ENCODE data around the gene CCNG2.

Gene CCNG2

DNA sequence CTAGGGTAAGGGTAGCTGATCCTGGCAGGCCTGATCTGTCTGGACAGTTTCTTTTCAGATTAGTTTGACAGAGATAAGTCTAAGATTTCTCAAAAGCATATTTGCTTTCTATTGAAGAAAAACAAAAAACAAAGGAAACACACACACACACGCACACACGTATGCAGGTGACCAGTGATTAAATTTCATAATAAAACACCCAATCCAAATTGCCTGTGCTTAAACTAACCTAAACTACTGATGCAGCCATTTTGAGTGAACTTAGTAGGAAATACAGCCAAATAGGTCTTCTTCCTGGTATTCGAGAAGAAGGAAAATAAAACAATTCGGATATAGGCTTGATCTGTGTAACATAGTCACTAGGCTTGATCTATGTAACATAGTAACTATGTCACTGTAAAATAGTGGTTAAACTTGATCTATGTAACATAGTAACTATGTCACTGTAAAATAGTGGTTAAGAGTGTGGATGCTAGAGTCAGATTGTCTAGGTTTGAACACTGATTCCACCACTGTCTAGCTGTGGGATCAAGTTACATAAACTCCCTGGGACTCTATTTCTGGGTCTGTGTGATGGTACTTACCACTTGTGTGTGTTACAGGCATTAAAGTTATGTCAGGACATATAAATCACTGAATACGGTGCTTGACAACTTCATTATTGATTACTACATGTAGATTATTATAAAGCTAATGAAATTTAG lies 9.8 kb upstream of the CCNG2 start:
- DNase-seq = no peak

GRCh38 chr4:77148078-77148477 lies 8.9 kb upstream of the CCNG2 start:
- no peak for ATAC-seq
- no peak for DNase-seq

More for the DNA sequence above, 9.8 kb upstream of the CCNG2 start:
- no peak for ATAC-seq

DNA sequence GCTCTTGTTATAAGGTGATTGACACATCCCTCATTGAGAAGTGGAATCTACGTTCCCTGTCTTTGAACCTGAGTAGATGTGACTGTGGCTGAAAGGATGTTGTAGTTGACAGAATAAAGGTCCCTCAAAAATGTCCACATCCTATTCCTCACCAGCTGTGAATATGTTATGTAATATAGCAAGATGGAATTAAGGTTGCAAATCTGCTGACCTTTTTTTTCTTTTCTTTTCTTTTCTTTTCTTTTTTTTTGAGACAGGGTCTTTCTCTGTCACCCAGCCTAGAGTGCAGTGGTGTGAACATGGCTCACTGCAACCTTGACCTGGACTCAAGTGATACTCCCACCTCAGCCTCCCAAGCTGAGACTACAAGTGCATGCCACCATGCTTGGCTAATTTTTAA lies 7.2 kb upstream of the CCNG2 start:
- no peak for ATAC-seq
- DNase-seq = no peak

DNA sequence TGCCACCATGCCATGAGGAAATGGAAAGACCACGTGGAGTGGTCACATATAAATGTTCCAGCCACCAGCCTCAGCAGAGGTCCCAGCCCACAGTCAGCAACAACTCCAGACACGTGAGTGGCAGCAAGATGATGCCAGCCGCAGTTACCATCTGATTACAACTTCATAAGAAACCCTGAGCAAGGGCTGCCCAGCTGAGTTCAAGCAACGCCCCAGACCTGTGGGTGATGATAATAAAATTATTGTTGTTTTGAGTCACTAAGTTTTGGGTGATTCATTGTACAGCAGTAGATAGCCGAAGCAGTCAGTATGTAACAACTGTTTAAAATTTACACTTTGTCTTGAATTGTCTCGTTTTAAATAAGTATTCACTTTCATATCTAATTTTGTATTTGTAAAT lies 5.8 kb upstream of the CCNG2 start:
- peak; percentile 21 for ATAC-seq
- DNase-seq = no peak

GRCh38 chr4:77152421-77152820 lies 4.6 kb upstream of the CCNG2 start:
- no peak for ATAC-seq
- no peak for DNase-seq

DNA sequence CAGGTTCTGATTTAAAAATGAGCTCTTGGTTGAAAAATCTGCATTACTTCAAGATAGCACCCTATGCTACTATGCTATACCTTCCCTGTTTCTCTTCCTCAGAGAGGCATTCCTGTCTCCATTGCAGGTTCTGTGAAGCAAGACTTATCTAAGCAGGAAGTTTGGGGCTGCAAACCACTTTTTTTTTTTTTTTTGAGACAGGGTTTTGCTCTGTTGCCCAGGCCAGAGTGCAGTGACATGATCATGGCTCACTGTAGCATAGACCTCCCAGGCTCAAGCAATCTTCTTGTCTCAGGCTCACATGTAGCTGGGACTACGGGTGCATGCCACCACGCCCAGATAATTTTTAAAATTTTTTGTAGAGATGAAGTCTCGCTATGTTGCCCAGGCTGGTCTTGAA lies 4.0 kb upstream of the CCNG2 start:
- DNase-seq (no peak), ATAC-seq (no peak)

DNA sequence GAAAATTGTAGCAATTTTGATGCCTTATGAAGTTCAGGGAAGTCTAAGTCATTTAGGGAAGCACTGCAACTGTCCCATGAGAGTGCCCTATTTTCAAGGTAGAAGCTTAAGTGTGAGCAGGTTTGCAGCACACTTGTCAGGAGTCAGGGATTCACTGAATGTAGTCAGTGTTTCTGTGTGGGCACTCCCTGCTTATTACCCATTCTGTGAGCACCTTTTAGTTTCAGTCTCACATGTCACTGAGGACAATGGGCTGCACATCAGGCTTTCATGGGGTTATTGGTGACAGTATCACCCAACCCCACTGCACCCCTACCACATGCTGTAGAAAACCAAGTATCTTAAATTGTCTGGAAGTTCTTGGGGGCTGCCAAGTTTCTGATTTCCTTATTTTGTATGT lies 2.9 kb upstream of the CCNG2 start:
- no peak for ATAC-seq
- DNase-seq = no peak

GRCh38 chr4:77154761-77155499 lies 2.1 kb upstream of the CCNG2 start:
- no peak for DNase-seq
- no peak for ATAC-seq

GRCh38 chr4:77155631-77156452 lies 1.2 kb upstream of the CCNG2 start:
- ATAC-seq = no peak
- no peak for DNase-seq

DNA sequence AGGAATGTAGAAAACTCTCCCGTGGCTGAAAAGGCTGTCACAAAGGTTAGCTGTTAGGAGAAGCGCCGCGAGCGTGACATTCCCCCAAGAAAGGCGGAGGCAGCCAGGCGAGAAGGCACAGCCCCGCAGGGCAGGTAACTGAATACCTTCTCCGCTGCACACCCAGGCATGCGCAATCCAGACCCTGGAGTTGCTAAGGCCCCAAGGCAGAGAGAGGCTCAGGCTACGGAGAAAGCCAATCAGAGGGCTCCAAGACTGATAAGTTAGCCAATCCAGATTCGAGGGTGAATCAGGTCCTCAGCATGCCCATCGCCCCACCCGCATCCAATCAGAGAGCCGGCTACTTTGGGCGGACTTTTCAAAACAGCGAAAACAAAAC lies 485 bp upstream of the CCNG2 start:
- DNase-seq (peak; percentile 88), ATAC-seq (peak; percentile 97)

- peak; percentile 32 for ATAC-seq
- peak; percentile 82 for DNase-seq
Observed at GRCh38 chr4:77157859-77158486, 966 bp downstream of the CCNG2 start.

- DNase-seq (peak; percentile 13), ATAC-seq (no peak)
Observed at GRCh38 chr4:77158487-77158861, 1.5 kb downstream of the CCNG2 start.

DNA sequence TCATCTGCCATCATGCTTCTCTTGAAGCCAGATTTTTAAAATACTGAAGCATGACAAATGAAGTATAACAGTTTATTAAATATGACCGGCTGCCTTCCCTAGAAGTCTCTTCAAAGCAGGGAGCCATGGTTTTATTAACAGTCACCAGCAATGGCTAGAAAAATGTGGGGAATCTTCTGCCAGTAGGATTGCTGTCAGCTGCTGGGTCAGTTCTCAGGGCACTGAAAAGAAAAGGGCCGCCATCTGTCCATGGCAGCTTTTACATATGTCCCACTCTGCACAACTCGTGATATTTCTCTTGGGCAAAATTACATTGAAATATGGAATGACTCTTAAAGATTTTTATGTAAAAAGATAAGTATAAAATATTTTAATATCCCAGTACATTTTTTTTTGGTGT lies 2.8 kb downstream of the CCNG2 start:
- ATAC-seq = no peak

GRCh38 chr4:77163641-77164040 lies 6.6 kb downstream of the CCNG2 start:
- DNase-seq (no peak), ATAC-seq (no peak)

More for the DNA sequence above, 2.8 kb downstream of the CCNG2 start:
- no peak for DNase-seq

DNA sequence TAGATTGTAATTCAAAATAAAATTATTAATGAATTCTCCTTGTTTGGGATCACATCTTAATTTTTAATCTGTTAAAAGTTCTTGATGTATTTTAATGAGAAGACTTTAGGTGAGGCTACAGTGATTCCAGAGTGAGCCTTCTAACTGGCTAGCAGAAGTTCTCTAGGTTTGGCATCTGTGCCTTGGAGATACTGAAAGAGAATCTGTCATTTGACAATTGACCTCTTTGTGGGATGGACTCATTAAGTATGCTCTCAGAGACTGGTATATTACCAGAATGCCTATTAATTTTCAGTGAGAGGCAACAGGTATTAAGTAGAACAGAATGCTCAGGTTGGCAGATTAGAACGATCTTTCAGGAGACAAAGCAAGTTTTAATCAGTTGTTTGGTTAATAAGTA lies 10.2 kb downstream of the CCNG2 start:
- no peak for DNase-seq
- ATAC-seq = no peak

DNA sequence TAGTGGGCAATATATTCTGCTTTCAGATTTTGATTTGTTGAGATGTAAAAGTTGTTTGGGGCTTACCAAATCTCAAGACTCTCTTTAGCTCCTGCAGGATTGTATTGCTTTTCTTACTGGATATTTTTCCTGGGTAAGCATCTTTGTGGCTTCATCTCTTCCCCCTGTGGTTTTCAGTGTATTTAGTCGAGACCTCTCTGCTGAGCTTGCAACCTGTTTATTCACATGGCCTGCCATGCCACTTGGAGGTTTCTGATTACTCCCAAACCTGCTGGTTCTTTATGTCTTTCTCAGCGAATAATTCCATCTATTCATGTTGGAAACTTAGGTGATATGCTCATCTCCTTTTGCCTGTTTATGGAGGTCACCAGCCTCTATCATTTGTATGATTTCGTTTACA lies 10.9 kb downstream of the CCNG2 start:
- DNase-seq (no peak), ATAC-seq (no peak)

- DNase-seq (no peak), ATAC-seq (no peak)
Observed at GRCh38 chr4:77169481-77169880, 12.5 kb downstream of the CCNG2 start.

GRCh38 chr4:77170926-77171325 lies 13.9 kb downstream of the CCNG2 start:
- ATAC-seq = no peak
- no peak for DNase-seq

GRCh38 chr4:77172336-77172735 lies 15.3 kb downstream of the CCNG2 start:
- no peak for DNase-seq
- ATAC-seq = no peak

GRCh38 chr4:77174426-77174825 lies 17.4 kb downstream of the CCNG2 start:
- DNase-seq (no peak), ATAC-seq (no peak)

- ATAC-seq (no peak), DNase-seq (no peak)
Observed at GRCh38 chr4:77175201-77175611, 18.2 kb downstream of the CCNG2 start.

DNA sequence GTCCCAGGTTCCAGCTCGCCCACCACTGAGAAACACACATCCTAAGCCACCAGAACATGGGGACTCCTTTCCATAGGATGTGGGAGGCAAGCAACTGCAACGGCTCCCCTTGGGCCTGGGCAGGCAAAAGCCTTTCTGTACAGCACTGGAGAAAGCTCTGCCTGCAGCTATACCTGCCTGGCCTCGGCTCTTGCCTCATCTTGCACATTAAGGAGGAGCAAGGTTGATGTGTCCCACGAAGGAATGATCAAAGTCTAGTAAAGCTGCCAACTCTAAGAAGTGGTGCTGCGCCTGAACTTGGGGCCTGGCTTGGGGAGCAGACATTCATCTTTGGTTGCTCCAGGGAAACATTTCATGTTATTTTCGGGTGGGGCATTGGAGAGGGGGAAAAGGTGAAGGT lies 19.6 kb downstream of the CCNG2 start:
- DNase-seq = no peak
- no peak for ATAC-seq

GRCh38 chr4:77177199-77177598 lies 20.2 kb downstream of the CCNG2 start:
- no peak for ATAC-seq
- DNase-seq = no peak
